ENCODE results near the gene ITIH1.

ITIH1 gene

GRCh38 chr3:52816654-52817053 lies 39.3 kb downstream of the ITIH1 start:
- DNase-seq (ENCODE audit: low read depth): no peak

DNA sequence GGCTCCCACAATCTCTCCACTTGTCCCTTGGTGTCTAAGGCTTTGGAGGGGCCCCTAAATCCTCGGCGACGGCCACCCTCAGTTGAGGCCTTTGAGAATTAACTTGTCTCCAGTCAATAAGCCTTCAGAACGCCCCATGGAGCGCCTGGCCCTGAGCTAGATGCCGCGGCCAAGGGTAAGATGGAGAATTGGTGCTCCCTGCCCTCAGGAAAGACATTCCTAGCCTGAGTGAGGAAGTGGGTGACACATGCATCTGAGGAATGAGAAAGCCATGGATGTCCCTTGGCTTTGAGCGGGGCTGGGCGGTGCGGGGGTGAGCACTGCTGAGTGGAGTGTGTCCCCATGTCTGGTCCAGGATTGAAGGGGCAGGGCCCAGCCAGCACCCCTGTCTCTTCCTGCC lies 39.8 kb downstream of the ITIH1 start:
- DNase-seq (ENCODE audit: low read depth): peak; percentile 39

- no peak for DNase-seq (ENCODE audit: low read depth)
Measured at GRCh38 chr3:52817860-52818259, 40.5 kb downstream of the ITIH1 start.

DNA sequence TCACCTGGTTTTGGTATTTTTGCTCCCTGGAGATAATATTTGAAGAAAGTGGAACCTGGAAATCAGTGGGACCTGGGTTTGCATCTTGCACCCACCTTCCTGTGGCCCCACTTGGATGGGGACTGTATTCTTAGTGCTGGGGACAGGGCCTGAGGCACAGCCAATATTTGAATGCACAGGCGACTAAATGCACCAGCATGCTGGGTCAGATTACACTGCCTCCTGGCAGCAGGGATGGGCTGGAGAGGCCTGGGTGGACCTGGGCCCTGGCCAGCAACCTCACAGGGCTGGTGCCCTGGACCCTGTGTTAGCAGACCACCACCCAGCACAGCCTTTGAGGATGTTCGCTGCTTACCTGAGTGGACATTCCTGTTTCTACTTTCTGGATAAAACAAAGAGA lies 42.5 kb downstream of the ITIH1 start:
- no peak for DNase-seq (ENCODE audit: low read depth)

DNA sequence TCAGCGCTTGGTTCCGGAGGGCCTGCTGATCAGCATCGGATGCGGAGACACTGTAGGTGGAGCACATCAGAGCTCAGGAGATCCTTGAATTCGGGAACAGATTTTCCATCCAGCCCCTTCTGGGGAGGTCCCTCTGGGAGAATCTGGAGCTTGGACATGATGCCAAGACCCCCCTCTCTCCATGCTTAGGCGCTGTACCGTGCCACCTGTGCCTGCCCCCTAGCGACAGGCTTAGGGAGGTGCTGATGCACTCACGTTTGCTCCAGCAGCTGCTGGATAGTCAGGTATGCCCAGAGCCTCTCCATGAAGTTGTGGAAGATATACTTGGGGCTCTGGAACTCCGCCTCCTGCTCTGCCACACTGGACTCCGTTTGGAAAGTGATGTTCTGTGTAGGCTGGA lies 43.3 kb downstream of the ITIH1 start:
- peak; percentile 28 for DNase-seq (ENCODE audit: low read depth)

DNA sequence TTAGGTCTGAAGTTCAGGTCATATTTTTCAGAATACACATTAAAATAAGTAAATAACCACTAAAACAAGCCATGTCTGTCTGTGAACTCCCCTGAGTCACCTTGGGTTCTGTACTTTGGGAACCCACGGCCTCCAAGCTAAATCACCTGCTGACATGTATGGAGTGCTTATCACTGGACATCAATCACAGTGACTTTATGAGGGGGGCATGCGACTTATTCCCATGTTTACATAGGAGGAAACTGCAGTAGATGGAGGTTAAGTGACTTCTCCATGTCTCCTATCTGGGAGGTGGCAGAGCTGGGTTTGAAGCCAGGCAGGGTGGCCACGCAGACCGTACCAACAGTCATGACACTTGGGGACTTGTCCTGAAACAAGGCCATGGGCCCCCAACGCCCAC lies 45.0 kb downstream of the ITIH1 start:
- DNase-seq (ENCODE audit: low read depth): no peak

GRCh38 chr3:52824037-52824436 lies 46.6 kb downstream of the ITIH1 start:
- DNase-seq (ENCODE audit: low read depth): no peak

- peak; percentile 39 for DNase-seq (ENCODE audit: low read depth)
Measured at GRCh38 chr3:52827441-52827840, 50.0 kb downstream of the ITIH1 start.

- DNase-seq (ENCODE audit: low read depth): no peak
Measured at GRCh38 chr3:52827866-52828376, 50.5 kb downstream of the ITIH1 start.

DNA sequence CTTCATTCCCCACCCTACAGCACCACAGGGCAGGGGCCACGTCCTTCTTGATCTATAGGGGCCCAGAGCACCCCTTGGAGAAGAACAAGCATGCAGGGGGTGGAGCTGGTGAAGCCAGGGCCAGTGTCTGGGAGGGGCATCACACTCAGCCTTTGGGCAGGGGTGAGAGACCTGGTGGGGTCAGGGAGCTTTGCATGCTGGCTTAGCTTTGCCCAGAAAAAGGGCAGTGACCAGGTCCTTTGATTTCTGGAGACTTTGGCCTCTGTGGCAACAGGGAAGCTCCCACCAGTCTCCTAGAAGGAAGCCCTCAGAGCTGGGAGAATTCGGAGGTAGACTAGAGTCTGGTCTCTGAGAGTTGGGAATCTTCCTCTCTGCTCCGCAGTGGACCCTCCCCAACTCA lies 52.1 kb downstream of the ITIH1 start:
- DNase-seq (ENCODE audit: low read depth): no peak

DNA sequence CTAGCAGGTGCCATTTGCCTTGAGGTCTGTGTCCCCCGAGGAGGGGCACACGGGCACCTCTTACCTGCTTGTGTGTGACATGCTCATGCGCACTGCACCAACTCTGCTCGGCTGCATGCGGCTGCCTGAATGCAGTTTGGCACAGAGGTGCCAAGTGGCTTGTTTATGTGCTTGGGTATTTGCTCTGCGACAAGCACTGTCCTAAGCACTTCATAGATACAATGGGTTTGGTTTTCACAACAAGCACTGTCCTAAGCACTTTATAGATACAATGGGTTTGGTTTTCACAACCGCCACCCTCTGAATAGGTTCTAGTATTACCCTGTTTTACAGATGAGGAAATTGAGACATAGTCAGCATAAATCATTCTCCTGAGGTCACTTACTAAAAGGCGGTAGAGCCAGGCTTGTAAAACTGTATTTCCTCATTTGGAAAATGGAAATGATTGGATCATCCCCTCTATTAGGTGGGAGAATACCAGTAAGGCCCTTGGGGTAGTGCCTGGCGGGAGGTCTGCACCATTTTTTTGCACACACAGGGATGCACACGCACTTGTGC lies 52.6 kb downstream of the ITIH1 start:
- no peak for DNase-seq (ENCODE audit: low read depth)

- DNase-seq (ENCODE audit: low read depth): no peak
Measured at GRCh38 chr3:52830535-52831258, 53.3 kb downstream of the ITIH1 start, which contains the start of gene ITIH4. ITIH4 (minus strand) TSS chr3:52830672; CDS start chr3:52830642, 30 bp downstream.

DNA sequence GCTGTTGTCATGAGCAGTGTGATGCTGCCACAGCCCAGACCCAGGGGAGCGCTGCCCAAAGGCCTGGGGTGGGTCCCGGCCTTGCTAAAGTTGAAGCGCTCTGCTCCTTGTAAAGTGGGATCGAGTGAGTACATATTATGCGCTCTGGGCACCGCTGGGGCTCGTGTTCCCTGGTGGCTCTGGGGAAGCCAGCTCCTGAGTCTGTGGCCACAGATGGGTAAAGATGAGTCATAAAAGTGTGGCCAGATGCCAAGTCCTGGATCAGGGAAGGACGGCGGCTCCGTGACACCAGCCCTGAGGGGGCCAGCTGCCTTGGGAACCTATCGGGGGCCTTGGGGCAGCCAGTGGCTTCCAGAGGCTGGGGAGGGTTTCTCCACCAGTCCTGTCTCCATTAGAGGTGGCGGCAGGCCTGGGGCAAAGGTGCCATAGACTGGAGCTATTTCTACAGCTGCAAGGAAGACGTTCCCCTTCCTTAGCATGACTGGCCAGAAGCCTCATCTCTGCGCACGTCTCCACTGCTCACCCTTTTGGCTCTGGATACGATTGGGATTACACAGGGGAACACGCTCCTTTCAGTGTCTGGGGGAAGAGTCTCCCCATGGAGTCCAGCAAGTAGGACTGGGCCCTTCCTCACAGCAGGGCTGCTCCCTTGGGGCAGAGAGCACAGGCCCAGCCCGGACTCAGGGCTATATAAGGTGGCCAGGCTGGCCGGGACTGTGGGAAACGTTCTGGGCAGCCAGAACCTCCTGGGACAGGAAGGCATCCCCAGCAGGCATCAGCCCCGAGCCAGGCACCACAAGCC lies 54.3 kb downstream of the ITIH1 start:
- peak; percentile 91 for DNase-seq (ENCODE audit: low read depth)

DNA sequence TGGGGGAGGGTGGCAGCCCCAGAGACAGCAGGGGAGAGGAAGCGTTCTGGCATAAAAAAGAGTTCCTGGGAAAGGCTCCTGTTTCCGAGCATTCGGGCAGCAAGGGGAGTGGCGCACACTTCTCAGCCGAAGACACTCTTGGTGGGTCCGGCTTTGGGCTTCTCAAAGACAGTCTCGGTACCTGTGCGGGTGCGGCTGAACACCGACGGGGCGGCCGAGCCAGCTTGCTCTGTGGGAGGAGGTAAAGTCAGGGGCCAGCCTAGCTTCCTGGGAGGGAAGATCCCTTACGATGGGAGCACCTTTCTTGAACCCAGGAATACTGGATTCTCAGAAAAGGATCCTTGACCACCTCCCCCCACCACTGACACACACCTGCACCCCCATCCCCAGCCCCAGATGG lies 55.8 kb downstream of the ITIH1 start:
- no peak for DNase-seq (ENCODE audit: low read depth)

- DNase-seq (ENCODE audit: low read depth): peak; percentile 33
Measured at GRCh38 chr3:52834871-52835501, 57.6 kb downstream of the ITIH1 start, which contains the start of gene MUSTN1. MUSTN1 (minus strand) TSS chr3:52835019; CDS start chr3:52834948, 71 bp downstream.

GRCh38 chr3:52835766-52836470 lies 58.5 kb downstream of the ITIH1 start:
- DNase-seq (ENCODE audit: low read depth): peak; percentile 22

GRCh38 chr3:52836471-52836845 lies 59.1 kb downstream of the ITIH1 start:
- DNase-seq (ENCODE audit: low read depth): no peak

GRCh38 chr3:52836986-52837385 lies 59.6 kb downstream of the ITIH1 start:
- no peak for DNase-seq (ENCODE audit: low read depth)

DNA sequence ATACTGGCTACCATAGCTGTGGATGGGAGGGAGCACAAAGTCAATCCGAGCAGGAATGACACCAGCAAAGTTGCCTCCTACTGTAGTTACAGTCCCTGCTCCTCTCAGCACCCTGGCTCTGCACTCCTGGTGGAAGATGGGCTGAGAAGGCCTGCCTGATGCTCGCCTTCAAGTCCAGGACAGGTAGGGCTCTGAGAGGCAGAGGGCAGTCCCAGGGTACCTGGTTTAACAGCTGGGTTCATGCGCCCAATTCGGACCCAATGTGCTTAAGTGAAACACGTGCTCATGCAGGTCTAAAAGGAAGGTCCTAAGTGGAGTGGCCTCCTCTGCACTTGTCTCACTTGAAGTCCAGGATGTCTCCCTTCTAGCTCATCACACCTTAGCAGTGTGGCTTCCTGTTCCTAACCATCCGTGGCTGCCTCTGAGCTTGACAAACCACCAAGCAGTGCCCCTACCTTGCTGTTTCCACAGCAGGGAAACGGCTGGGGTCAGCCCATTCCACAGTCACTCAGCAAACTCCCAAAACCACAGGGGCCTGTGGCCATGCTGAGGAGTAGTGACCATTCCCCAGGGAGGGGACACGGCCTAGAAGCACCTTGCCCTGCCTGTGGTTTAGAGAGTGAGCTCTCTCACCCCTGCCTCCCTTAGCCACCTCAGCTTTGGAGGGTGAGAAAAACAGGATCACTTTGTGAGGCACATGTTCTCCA lies 61.3 kb downstream of the ITIH1 start:
- DNase-seq (ENCODE audit: low read depth): no peak

- no peak for DNase-seq (ENCODE audit: low read depth)
Measured at GRCh38 chr3:52839268-52839575, 61.8 kb downstream of the ITIH1 start.

DNA sequence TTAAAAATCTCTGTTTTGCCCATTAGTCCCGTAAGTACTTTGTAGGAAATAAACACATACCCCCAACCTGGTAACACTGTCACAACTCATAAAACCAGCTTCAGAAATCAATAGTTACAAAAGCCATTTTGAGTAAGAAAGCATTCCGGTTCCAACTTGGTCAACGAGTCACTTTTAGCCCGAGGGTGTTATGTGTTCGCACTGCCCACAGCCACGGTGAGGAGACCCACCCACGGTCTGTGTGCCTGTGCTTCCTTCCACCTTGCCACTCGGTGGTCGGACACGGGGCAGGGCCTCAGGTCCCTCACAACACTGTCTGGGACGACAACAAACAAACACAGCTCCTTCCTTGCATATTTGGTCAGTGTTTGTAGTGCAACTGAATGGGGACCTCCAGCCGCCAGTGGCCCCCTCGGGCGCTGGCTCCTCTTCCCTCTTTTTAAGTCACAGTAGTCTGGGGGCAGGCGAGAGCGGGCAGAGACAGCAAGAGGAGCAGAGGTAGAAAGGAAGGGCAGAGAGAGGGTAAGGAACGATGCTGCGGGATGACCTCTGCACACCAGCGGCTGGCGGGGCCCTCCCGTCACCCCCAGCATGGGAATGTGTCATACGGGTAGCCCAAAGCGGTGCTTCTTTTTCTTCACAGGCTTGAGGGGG lies 62.6 kb downstream of the ITIH1 start:
- no peak for DNase-seq (ENCODE audit: low read depth)

Data from EH (cell line).